Testis (tissue), 2 donors: ENCODE measurements around the gene KATNAL2.

Source experiments
- POLR2A ChIP-seq: fragments of 450-650 bp; IDR thresholded peaks from one replicate; pipeline ENCODE4 v1.6.1; 2017; ENCODE audit warnings: antibody characterized with exemption, mild to moderate bottlenecking, moderate library complexity
- TF ChIP-seq, protein P1 (sequence below), 3 experiments: fragments of 450-650 bp in 2 of 3; fragments of 200-600 bp in 1 of 3; sonication (generic) in 1 of 3; IDR thresholded peaks; one replicate each; pipeline ENCODE4 v1.5.1; 2016 to 2019; ENCODE audit warnings: antibody characterized with exemption in 3 of 3, mild to moderate bottlenecking in 2 of 3, moderate library complexity in 1 of 3

DNA sequence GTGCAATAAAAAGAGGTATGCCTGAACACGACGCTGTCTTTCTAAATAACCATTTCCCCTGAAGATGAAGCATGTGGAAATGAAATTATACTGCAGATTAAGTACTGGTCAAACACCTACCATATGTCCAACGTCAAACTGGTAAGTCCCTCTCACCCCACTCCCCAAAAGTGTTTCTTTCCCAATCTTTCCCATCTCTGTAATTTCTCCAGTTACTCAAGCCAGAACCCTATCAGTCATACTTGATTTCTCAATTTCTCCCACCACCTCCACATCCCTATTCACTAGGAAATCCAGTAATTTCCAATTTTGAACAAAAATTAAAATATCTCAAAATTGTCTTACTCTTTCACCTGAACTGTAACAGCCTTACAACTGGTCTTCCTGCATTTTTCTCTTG, 203.7 kb downstream of the KATNAL2 start:
- TF ChIP-seq POLR2A, result no peak
- TF ChIP-seq, protein P1, sequence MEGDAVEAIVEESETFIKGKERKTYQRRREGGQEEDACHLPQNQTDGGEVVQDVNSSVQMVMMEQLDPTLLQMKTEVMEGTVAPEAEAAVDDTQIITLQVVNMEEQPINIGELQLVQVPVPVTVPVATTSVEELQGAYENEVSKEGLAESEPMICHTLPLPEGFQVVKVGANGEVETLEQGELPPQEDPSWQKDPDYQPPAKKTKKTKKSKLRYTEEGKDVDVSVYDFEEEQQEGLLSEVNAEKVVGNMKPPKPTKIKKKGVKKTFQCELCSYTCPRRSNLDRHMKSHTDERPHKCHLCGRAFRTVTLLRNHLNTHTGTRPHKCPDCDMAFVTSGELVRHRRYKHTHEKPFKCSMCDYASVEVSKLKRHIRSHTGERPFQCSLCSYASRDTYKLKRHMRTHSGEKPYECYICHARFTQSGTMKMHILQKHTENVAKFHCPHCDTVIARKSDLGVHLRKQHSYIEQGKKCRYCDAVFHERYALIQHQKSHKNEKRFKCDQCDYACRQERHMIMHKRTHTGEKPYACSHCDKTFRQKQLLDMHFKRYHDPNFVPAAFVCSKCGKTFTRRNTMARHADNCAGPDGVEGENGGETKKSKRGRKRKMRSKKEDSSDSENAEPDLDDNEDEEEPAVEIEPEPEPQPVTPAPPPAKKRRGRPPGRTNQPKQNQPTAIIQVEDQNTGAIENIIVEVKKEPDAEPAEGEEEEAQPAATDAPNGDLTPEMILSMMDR (IDR thresholded peaks at IDR 0.05), result no peak
